Measurements from ENCODE around the gene STOX1. TPM values are rescaled to one million over a fixed set of nuclear protein-coding genes. Genes with fewer than 3 reads are reported as not detected.

STOX1 gene
- total RNA-seq, 1 experiment from 2014 or later, result 2.7 TPM

DNA sequence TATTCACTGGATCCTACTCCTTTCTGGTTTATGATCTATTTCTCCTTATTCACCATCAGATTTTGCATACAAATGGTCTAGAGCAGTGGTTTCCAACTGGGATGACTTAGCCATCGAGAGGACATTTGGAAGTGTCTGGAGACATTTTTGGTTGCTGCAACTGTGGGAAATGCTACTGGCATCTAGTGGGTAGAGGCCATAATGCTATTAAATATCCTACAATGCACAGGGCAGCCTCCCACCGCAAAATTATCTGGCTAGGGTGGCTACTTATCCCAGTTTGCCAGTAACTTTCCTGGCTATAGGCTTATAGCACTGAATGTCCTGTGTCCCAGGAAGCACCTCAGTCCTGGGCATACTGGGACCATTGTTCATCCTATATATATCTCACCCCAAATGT is 52.3 kb downstream of the STOX1 start:
- DNase-seq, result no peak
- no peaks in the 10 kb centered on the region for H3K36me3 Mint-ChIP-seq (ENCODE audit: insufficient read depth, unreplicated experiment)
- no peaks in the 10 kb centered on the region for H3K4me1 Mint-ChIP-seq (ENCODE audit: low read depth, unreplicated experiment)
- no peak overlapping the region for H3K27ac Mint-ChIP-seq (ENCODE audit: unreplicated experiment)
- no TSS peak for BruUV-seq (replicated peaks)
- TF ChIP-seq, protein P1, sequence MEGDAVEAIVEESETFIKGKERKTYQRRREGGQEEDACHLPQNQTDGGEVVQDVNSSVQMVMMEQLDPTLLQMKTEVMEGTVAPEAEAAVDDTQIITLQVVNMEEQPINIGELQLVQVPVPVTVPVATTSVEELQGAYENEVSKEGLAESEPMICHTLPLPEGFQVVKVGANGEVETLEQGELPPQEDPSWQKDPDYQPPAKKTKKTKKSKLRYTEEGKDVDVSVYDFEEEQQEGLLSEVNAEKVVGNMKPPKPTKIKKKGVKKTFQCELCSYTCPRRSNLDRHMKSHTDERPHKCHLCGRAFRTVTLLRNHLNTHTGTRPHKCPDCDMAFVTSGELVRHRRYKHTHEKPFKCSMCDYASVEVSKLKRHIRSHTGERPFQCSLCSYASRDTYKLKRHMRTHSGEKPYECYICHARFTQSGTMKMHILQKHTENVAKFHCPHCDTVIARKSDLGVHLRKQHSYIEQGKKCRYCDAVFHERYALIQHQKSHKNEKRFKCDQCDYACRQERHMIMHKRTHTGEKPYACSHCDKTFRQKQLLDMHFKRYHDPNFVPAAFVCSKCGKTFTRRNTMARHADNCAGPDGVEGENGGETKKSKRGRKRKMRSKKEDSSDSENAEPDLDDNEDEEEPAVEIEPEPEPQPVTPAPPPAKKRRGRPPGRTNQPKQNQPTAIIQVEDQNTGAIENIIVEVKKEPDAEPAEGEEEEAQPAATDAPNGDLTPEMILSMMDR (IDR thresholded peaks at IDR 0.05; ENCODE audit: unreplicated experiment), result no peak
- no peaks in the 10 kb centered on the region for H3K27me3 Mint-ChIP-seq (ENCODE audit: unreplicated experiment)
- no peaks in the 10 kb centered on the region for H3K9me3 Mint-ChIP-seq (ENCODE audit: low read depth, unreplicated experiment)
- no peak overlapping the region for H3K4me3 Mint-ChIP-seq (ENCODE audit: low read depth, unreplicated experiment)
- intact Hi-C loops (cut with micrococcal nuclease; ENCODE audit: unreplicated experiment), result no loop called here
- CTCF ChIA-PET, result no interaction called here

DNA sequence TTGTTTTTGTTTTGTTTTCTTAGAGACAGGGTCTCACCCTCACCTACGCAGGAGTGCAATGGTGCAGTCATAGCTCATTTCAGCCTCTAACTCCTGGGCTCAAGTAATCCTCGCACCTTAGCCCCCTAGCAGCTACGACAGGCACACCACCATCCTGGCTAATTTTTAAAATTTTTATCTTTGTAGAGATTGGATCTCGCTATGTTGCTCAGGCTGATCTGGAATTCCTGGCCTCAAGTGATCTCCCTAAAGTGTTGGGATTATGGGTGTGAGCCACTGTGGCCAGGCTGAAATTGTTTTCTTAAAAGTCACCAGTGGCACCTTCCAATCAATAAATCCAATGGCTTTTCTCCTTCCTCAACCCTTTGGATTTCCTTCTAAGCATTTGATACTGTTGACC is 52.9 kb downstream of the STOX1 start:
- Mint-ChIP-seq H3K27me3 (ENCODE audit: unreplicated experiment) (no peaks in the 10 kb centered on the region), H3K27ac (ENCODE audit: unreplicated experiment) (no peak overlapping the region), H3K4me3 (ENCODE audit: low read depth, unreplicated experiment) (no peak overlapping the region), H3K9me3 (ENCODE audit: low read depth, unreplicated experiment) (no peaks in the 10 kb centered on the region), H3K36me3 (ENCODE audit: insufficient read depth, unreplicated experiment) (no peaks in the 10 kb centered on the region), H3K4me1 (ENCODE audit: low read depth, unreplicated experiment) (no peaks in the 10 kb centered on the region)
- intact Hi-C loops (cut with micrococcal nuclease; ENCODE audit: unreplicated experiment), result no loop called here
- CTCF ChIA-PET, result no interaction called here
- BruUV-seq (replicated peaks), result no TSS peak
- DNase-seq, result no peak
- TF ChIP-seq, protein P1 (IDR thresholded peaks at IDR 0.05; ENCODE audit: unreplicated experiment), result no peak

DNA sequence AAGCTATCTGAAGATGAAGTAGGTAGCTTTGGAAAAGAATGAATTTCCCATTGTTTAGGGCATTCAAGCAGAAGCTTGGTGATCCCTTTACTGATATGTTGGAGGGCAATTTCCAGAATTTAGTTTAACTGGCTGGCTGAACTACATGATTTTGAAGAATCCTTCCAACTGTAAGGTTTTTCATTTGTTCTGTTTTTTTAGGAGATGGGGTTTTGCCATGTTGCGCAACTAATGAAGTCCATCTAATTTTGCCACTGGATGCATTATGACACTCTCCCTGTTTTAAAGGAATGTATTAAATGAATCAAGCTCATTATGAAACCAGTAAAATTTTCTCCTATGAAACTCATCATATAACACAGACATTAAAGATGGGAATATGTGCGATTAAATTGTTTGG is 67.7 kb downstream of the STOX1 start:
- Mint-ChIP-seq H3K27ac (ENCODE audit: unreplicated experiment) (no peak overlapping the region), H3K4me3 (ENCODE audit: low read depth, unreplicated experiment) (no peak overlapping the region), H3K27me3 (ENCODE audit: unreplicated experiment) (no peaks in the 10 kb centered on the region), H3K36me3 (ENCODE audit: insufficient read depth, unreplicated experiment) (no peaks in the 10 kb centered on the region), H3K9me3 (ENCODE audit: low read depth, unreplicated experiment) (no peaks in the 10 kb centered on the region), H3K4me1 (ENCODE audit: low read depth, unreplicated experiment) (peaks cover 1% of the 10 kb centered on the region)
- no peak for DNase-seq
- intact Hi-C loops (cut with micrococcal nuclease; ENCODE audit: unreplicated experiment), result loop anchor here (10.0 kb wide), 1 partner anchor 680 kb away; no protein-coding TSS in a partner anchor
- CTCF ChIA-PET, result no interaction called here
- BruUV-seq (replicated peaks), result no TSS peak
- TF ChIP-seq, protein P1 (IDR thresholded peaks at IDR 0.05; ENCODE audit: unreplicated experiment), result no peak

DNA sequence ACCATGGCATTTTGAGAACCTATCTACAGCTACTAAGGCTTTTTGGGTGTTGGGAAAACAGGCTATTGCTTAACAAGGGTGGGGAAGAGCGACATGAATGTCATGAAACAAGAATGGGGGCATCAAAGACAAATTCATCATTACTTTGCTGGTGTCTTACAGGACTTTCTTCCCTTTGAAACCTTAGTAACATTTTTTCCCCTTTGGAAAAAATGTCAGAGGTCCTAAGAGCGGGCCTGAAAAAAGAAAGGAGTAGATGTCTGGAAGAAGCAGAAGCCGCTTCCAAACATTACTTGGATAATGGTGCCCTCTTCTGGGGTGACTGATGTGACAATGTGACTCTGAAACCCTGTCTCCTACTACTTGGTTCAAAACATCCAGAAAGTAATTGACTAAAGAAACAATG is 70.0 kb downstream of the STOX1 start:
- no TSS peak for BruUV-seq (replicated peaks)
- intact Hi-C loops (cut with micrococcal nuclease; ENCODE audit: unreplicated experiment), result loop anchor here (1.0 to 10.0 kb wide), 2 partner anchors 105 to 683 kb away; no protein-coding TSS in a partner anchor
- TF ChIP-seq, protein P1 (IDR thresholded peaks at IDR 0.05; ENCODE audit: unreplicated experiment), result peak; percentile 44
- Mint-ChIP-seq H3K27ac (ENCODE audit: unreplicated experiment) (no peak overlapping the region), H3K9me3 (ENCODE audit: low read depth, unreplicated experiment) (no peaks in the 10 kb centered on the region), H3K27me3 (ENCODE audit: unreplicated experiment) (no peaks in the 10 kb centered on the region), H3K4me3 (ENCODE audit: low read depth, unreplicated experiment) (no peak overlapping the region), H3K4me1 (ENCODE audit: low read depth, unreplicated experiment) (peaks cover 8% of the 10 kb centered on the region), H3K36me3 (ENCODE audit: insufficient read depth, unreplicated experiment) (peaks cover 21% of the 10 kb centered on the region)
- peak; percentile 70 for DNase-seq
- CTCF ChIA-PET, result interaction anchor here (0.7 kb wide), 1 partner anchor 1109 kb away, joined by 3 read pairs; no protein-coding TSS in a partner anchor

All from Calu3 (cell line).